H1 (cell line): ENCODE results near the gene COL4A4. TPM values are rescaled to one million over a fixed set of nuclear protein-coding genes. Genes with fewer than 3 reads are reported as not detected.

Source experiments
- CTCF ChIA-PET: fragments of 300-600 bp; sonication (Branson Sonifier 250); formaldehyde crosslinking; loops from one replicate; lab custom pipeline; 2021; ENCODE audit not compliant: partially characterized antibody; lab: Charles Lee
- POLR2A ChIA-PET: fragments of 300-600 bp; sonication (Branson Sonifier 250); formaldehyde crosslinking; loops from one replicate; lab custom pipeline; 2021; ENCODE audit warnings: inconsistent platforms; ENCODE audit not compliant: partially characterized antibody; lab: Charles Lee
- DNase-seq, 2 experiments: peaks; one replicate each; pipeline versions ENCODE4 v3.0.0 to v3.0.0-alpha.2; 2010 to 2022; ENCODE audit warnings: low spot score in 2 of 2, low read depth in 1 of 2, mixed read lengths in 1 of 2
- FAIRE-seq: peaks from 2 replicates; lab custom pipeline; 2011; peaks lifted over from hg19 to GRCh38; lab: Jason Lieb, UNC
- H2AFZ ChIP-seq: 2 replicates; pipeline ENCODE4 v1.8.1; 2012; ENCODE audit warnings: low read length, inconsistent platforms
- H2AK5ac ChIP-seq: 2 replicates; pipeline ENCODE4 v1.6.1; 2013; ENCODE audit warnings: low read depth, low read length
- H2BK120ac ChIP-seq: replicated peaks from 2 replicates; pipeline ENCODE3; 2013; ENCODE audit warnings: low read depth, low read length, inconsistent platforms
- H2BK12ac ChIP-seq: 2 replicates; pipeline ENCODE4 v1.6.1; 2013; ENCODE audit warnings: low read depth, low read length
- H2BK15ac ChIP-seq: 2 replicates; pipeline ENCODE4 v1.6.1; 2013; ENCODE audit warnings: low read length
- H2BK20ac ChIP-seq: 2 replicates; pipeline ENCODE4 v1.6.1; 2013; ENCODE audit warnings: low read length
- H2BK5ac ChIP-seq: 2 replicates; pipeline ENCODE4 v1.6.1; 2013; ENCODE audit warnings: low read depth, low read length
- H3K14ac ChIP-seq: 2 replicates; pipeline ENCODE4 v1.6.1; 2013; ENCODE audit warnings: inconsistent platforms; ENCODE audit not compliant: insufficient read length
- H3K18ac ChIP-seq: 2 replicates; pipeline ENCODE4 v1.6.1; 2013; ENCODE audit warnings: low read length; ENCODE audit errors: extremely low read depth
- H3K23ac ChIP-seq: 2 replicates; pipeline ENCODE4 v1.6.1; 2013; ENCODE audit warnings: inconsistent platforms; ENCODE audit not compliant: insufficient read length
- H3K23me2 ChIP-seq: 2 replicates; pipeline ENCODE4 v1.6.1; 2013; ENCODE audit warnings: low read depth, low read length
- H3K27ac ChIP-seq: 2 replicates; pipeline ENCODE4 v1.6.1; 2011; ENCODE audit warnings: low read depth, low read length, inconsistent platforms
- H3K27me3 ChIP-seq, 4 experiments: replicated peaks in 1 of 4; 1 replicate in 1 of 4; 2 replicates in 3 of 4; pipeline versions ENCODE4 v1.6.1 to v1.8.1; 2011 to 2013; ENCODE audit warnings: low read length in 3 of 4, mild to moderate bottlenecking in 3 of 4, inconsistent platforms in 2 of 4, mixed read lengths in 2 of 4, moderate library complexity in 1 of 4; ENCODE audit not compliant: control insufficient read depth in 3 of 4, insufficient read depth in 3 of 4; ENCODE audit errors: extremely low read depth in 1 of 4
- H3K36me3 ChIP-seq, 4 experiments: 2 replicates each; pipeline versions ENCODE4 v1.6.1 to v1.8.1; 2011 to 2013; ENCODE audit warnings: mild to moderate bottlenecking in 4 of 4, low read length in 3 of 4, moderate library complexity in 2 of 4, control low read depth in 1 of 4, inconsistent platforms in 1 of 4; ENCODE audit not compliant: insufficient read depth in 4 of 4, control insufficient read depth in 2 of 4
- H3K4ac ChIP-seq: replicated peaks from 2 replicates; pipeline ENCODE3; 2013; ENCODE audit warnings: low read length, low read depth, mixed read lengths, inconsistent platforms; ENCODE audit not compliant: insufficient read length
- H3K4me1 ChIP-seq, 4 experiments: replicated peaks in 1 of 4; 1 replicate in 1 of 4; 2 replicates in 3 of 4; pipeline versions ENCODE4 v1.6.1 to v1.8.1; 2011 to 2013; ENCODE audit warnings: low read length in 3 of 4, inconsistent platforms in 2 of 4, mixed read lengths in 1 of 4; ENCODE audit not compliant: insufficient read depth in 4 of 4, control insufficient read depth in 3 of 4
- H3K4me2 ChIP-seq, 2 experiments: 2 replicates each; pipeline versions ENCODE4 v1.6.1 to v1.8.1; 2011 to 2013; ENCODE audit warnings: low read depth in 2 of 2, low read length in 2 of 2, control low read depth in 1 of 2, inconsistent platforms in 1 of 2, mild to moderate bottlenecking in 1 of 2; ENCODE audit not compliant: insufficient read depth in 1 of 2
- H3K4me3 ChIP-seq, 4 experiments: fragments of 200-600, 300-600 bp in 1 of 4; sonication (generic), shearing (Covaris generic), sonication (Bioruptor Twin) in 1 of 4; 2 replicates each; pipeline versions ENCODE4 v1.5.1 to v1.8.1; 2011 to 2016; ENCODE audit warnings: low read length in 4 of 4, low read depth in 3 of 4, control low read depth in 2 of 4, inconsistent platforms in 2 of 4, mild to moderate bottlenecking in 2 of 4, mixed read lengths in 1 of 4, moderate library complexity in 1 of 4; ENCODE audit not compliant: insufficient read depth in 2 of 4; ENCODE audit errors: extremely low read depth in 1 of 4
- H3K56ac ChIP-seq: replicated peaks from 2 replicates; pipeline ENCODE3; 2013; ENCODE audit warnings: low read depth, mild to moderate bottlenecking, mixed read lengths, low read length, inconsistent platforms; ENCODE audit not compliant: insufficient read length
- H3K79me1 ChIP-seq: 2 replicates; pipeline ENCODE4 v1.6.1; 2013; ENCODE audit warnings: low read depth, low read length, control low read depth
- H3K79me2 ChIP-seq, 2 experiments: 2 replicates each; pipeline versions ENCODE4 v1.6.1 to v1.8.1; 2012 to 2013; ENCODE audit warnings: low read length in 2 of 2, mild to moderate bottlenecking in 2 of 2, inconsistent platforms in 1 of 2; ENCODE audit not compliant: insufficient read depth in 2 of 2, control insufficient read depth in 1 of 2
- H3K9ac ChIP-seq, 4 experiments: replicated peaks in 1 of 4; 1 replicate in 1 of 4; 2 replicates in 3 of 4; pipeline versions ENCODE4 v1.6.1 to v1.8.1; 2011 to 2013; ENCODE audit warnings: low read depth in 3 of 4, low read length in 3 of 4, control low read depth in 2 of 4, mild to moderate bottlenecking in 2 of 4, moderate library complexity in 2 of 4, inconsistent platforms in 1 of 4; ENCODE audit errors: extremely low read depth in 1 of 4
- H3K9me3 ChIP-seq, 2 experiments: 2 replicates each; pipeline versions ENCODE4 v1.6.1 to v1.8.1; 2012 to 2013; ENCODE audit warnings: mild to moderate bottlenecking in 2 of 2, moderate library complexity in 2 of 2, control low read depth in 1 of 2, inconsistent platforms in 1 of 2, low read depth in 1 of 2, low read length in 1 of 2, mixed read lengths in 1 of 2; ENCODE audit not compliant: insufficient read depth in 2 of 2
- H4K20me1 ChIP-seq, 2 experiments: replicated peaks in 1 of 2; 2 replicates each; pipeline versions ENCODE3 to v1.8.1; 2011 to 2013; ENCODE audit warnings: inconsistent platforms in 2 of 2, low read length in 2 of 2, mild to moderate bottlenecking in 1 of 2; ENCODE audit not compliant: insufficient read depth in 2 of 2, control insufficient read depth in 1 of 2
- H4K5ac ChIP-seq: 2 replicates; pipeline ENCODE4 v1.6.1; 2013; ENCODE audit warnings: low read length, low read depth, mixed read lengths, inconsistent platforms; ENCODE audit not compliant: insufficient read length
- H4K8ac ChIP-seq: 2 replicates; pipeline ENCODE4 v1.8.0; 2013; ENCODE audit warnings: mild to moderate bottlenecking, moderate library complexity, low read length, inconsistent platforms; ENCODE audit not compliant: insufficient read depth; ENCODE audit errors: extremely low read depth
- H4K91ac ChIP-seq: replicated peaks from 2 replicates; pipeline ENCODE3; 2013; ENCODE audit warnings: low read length, mixed read lengths, inconsistent platforms; ENCODE audit not compliant: insufficient read length
- ASH2L ChIP-seq: fragments of 200-600, 300-600 bp; sonication (generic); IDR thresholded peaks from one replicate; pipeline ENCODE4 v1.7.1; 2017; ENCODE audit warnings: low read length
- CBX8 ChIP-seq: fragments of 300-800, 300-1000 bp; sonication (generic); IDR thresholded peaks from 2 replicates; pipeline ENCODE4 v1.7.1; 2016; ENCODE audit warnings: low read depth, low read length, borderline replicate concordance
- JUND ChIP-seq: IDR thresholded peaks from 2 replicates; pipeline ENCODE4 v1.6.1; 2011; ENCODE audit warnings: mild to moderate bottlenecking, improper control_type of control experiment, low read length
- KDM5A ChIP-seq: fragments of 200-600 bp; IDR thresholded peaks from 2 replicates; pipeline ENCODE4 v1.7.1; 2012; ENCODE audit warnings: mild to moderate bottlenecking, low read length, inconsistent platforms, mixed read lengths
- SIRT6 ChIP-seq: IDR thresholded peaks from one replicate; pipeline ENCODE4 v1.7.1; 2012; ENCODE audit warnings: low read length, inconsistent platforms
- SP1 ChIP-seq: IDR thresholded peaks from 2 replicates; pipeline ENCODE4 v1.6.1; 2011; ENCODE audit warnings: low read depth, low read length
- SP2 ChIP-seq: IDR thresholded peaks from 2 replicates; pipeline ENCODE4 v1.6.1; 2012; ENCODE audit warnings: mild to moderate bottlenecking, low read length, inconsistent platforms
- TCF12 ChIP-seq: IDR thresholded peaks from 2 replicates; pipeline ENCODE4 v1.6.1; 2011; ENCODE audit warnings: low read depth, mild to moderate bottlenecking, low read length
- YY1 ChIP-seq: IDR thresholded peaks from 2 replicates; pipeline ENCODE4 v1.6.1; 2011; ENCODE audit warnings: low read depth, mild to moderate bottlenecking, low read length
- WGBS, 2 experiments: shearing (Covaris generic) in 1 of 2; methylation state at CpG; one replicate each; pipeline versions ENCODE4 v1.1.6 to v1.1.7; 2013 to 2015; ENCODE audit warnings: low lambda C conversion rate in 2 of 2, mixed read lengths in 2 of 2, inconsistent platforms in 1 of 2, low coverage in 1 of 2, missing lambda C conversion rate in 1 of 2; ENCODE audit not compliant: insufficient replicate concordance in 2 of 2, insufficient coverage in 1 of 2, insufficient read length in 1 of 2; ENCODE audit errors: extremely low coverage in 1 of 2, missing lambda C conversion rate in 1 of 2; 5-methylcytosine and 5-hydroxymethylcytosine counted together
- polyA plus RNA-seq, 7 experiments: library from polyadenylated mRNA; depleted of rRNA in 3 of 7; stranded (reverse) in 5 of 7; unstranded in 2 of 7; fragments of >200 nt in 5 of 7; fragments of 200-250 nt in 2 of 7; gene quantifications; 1 replicate in 5 of 7; 2 replicates in 1 of 7; 4 replicates in 1 of 7; pipeline versions ENCODE4 v1.2.1 to v1.2.3, GENCODE V29; 2011 to 2013; ENCODE audit warnings: missing spikeins in 2 of 7, mixed read lengths in 2 of 7
- total RNA-seq: library from RNA; stranded (reverse); fragmentation: NEBNext Ultra II Directional; extraction: Animal tissue kit (Norgen Biotek cat#: 25700); gene quantifications from 2 replicates; pipeline ENCODE4 v1.2.1, GENCODE V29; 2021
- TF ChIP-seq, protein P1 (sequence below): IDR thresholded peaks from 2 replicates; pipeline ENCODE4 v1.6.1; 2011; ENCODE audit warnings: low read length, improper control_type of control experiment
- TF ChIP-seq, protein P2 (sequence below): IDR thresholded peaks from 2 replicates; pipeline ENCODE4 v1.6.1; 2011; ENCODE audit warnings: low read depth, mild to moderate bottlenecking, low read length; ENCODE audit not compliant: insufficient read depth

COL4A4 gene
- total and polyA plus RNA-seq, 2 of the 8 experiments (the other 6 are each of a cell fraction or from before 2014, with no cell fraction given): 0.33 to 1.7 TPM

DNA sequence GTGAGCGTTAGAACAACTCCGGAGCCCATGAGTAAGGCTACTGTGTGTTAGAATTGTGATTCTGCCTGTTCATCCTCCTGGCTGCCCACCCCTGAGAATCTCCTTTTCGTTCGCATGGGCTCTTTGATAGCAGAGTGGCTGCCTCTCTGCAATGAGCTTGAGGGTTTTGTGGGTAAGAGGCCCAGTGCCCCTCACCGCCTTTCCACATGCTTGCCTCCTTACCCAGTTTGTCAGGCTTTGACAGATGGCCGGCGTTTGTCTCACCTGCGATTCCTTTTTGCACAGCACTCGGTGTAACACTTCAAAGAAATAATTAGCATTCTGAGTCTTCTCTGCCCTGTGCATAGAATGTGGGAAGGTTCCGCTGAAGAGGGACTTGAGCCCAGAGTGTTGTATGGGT lies 190.2 kb downstream of the COL4A4 start:
- H3K23ac ChIP-seq: no peak overlapping the region
- no peaks in the 10 kb centered on the region for H3K79me1 ChIP-seq
- no peaks in the 10 kb centered on the region; a peak in 1 of 7 replicates for H3K4me1 ChIP-seq
- H2AFZ ChIP-seq: no peak overlapping the region
- no peak overlapping the region for H2BK12ac ChIP-seq
- no peaks in the 10 kb centered on the region for H3K36me3 ChIP-seq
- no peak overlapping the region for H3K56ac ChIP-seq
- H3K9me3 ChIP-seq: no peaks in the 10 kb centered on the region
- H4K8ac ChIP-seq: no peak overlapping the region
- H3K27ac ChIP-seq: no peak overlapping the region
- H3K4me2 ChIP-seq: no peak overlapping the region
- H4K20me1 ChIP-seq: no peaks in the 10 kb centered on the region
- no peaks in the 10 kb centered on the region for H3K23me2 ChIP-seq
- no peak overlapping the region for H2BK5ac ChIP-seq
- H3K79me2 ChIP-seq: no peaks in the 10 kb centered on the region
- DNase-seq: no peak
- POLR2A ChIA-PET: interaction anchor here (0.6 kb wide), 1 partner anchor 153 kb away, joined by 3 read pairs; no protein-coding TSS in a partner anchor
- H3K9ac ChIP-seq: no peak overlapping the region
- H3K4me3 ChIP-seq: no peak overlapping the region
- FAIRE-seq: no peak
- H3K27me3 ChIP-seq: no peaks in the 10 kb centered on the region
- H3K18ac ChIP-seq: no peak overlapping the region
- H2BK120ac ChIP-seq: no peak overlapping the region
- no peak overlapping the region for H3K4ac ChIP-seq
- CTCF ChIA-PET: no interaction called here
- TF ChIP-seq CBX8: no peak
- no peak for TF ChIP-seq YY1
- TF ChIP-seq, protein P1, sequence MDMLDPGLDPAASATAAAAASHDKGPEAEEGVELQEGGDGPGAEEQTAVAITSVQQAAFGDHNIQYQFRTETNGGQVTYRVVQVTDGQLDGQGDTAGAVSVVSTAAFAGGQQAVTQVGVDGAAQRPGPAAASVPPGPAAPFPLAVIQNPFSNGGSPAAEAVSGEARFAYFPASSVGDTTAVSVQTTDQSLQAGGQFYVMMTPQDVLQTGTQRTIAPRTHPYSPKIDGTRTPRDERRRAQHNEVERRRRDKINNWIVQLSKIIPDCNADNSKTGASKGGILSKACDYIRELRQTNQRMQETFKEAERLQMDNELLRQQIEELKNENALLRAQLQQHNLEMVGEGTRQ: no peak
- TF ChIP-seq ASH2L: no peak
- no peak for TF ChIP-seq JUND
- TF ChIP-seq, protein P2, sequence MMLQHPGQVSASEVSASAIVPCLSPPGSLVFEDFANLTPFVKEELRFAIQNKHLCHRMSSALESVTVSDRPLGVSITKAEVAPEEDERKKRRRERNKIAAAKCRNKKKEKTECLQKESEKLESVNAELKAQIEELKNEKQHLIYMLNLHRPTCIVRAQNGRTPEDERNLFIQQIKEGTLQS: no peak
- TF ChIP-seq TCF12: no peak
- no peak for TF ChIP-seq KDM5A
- TF ChIP-seq SIRT6: no peak
- TF ChIP-seq SP2: no peak
- no peak for TF ChIP-seq SP1
- no peak overlapping the region for H2BK20ac ChIP-seq
- no peak overlapping the region for H2BK15ac ChIP-seq
- no peak overlapping the region for H4K91ac ChIP-seq
- no peak overlapping the region for H4K5ac ChIP-seq
- no peak overlapping the region for H3K14ac ChIP-seq
- WGBS, 2 experiments: 96% methylated on average over 10 of the region's 10 CpGs; no CpG with 5 or more reads in 1 of the 2 experiments
- no peak overlapping the region for H2AK5ac ChIP-seq
